GM19328 (cell line): ENCODE measurements around the gene TERT.

Experiments used
- ATAC-seq: cut with Tn5 transposase; IDR thresholded peaks from one replicate; pipeline ENCODE4 v1.9.1; 2021; ENCODE audit warnings: mild to moderate bottlenecking, moderate library complexity; ENCODE audit not compliant: unreplicated experiment

Gene TERT

DNA sequence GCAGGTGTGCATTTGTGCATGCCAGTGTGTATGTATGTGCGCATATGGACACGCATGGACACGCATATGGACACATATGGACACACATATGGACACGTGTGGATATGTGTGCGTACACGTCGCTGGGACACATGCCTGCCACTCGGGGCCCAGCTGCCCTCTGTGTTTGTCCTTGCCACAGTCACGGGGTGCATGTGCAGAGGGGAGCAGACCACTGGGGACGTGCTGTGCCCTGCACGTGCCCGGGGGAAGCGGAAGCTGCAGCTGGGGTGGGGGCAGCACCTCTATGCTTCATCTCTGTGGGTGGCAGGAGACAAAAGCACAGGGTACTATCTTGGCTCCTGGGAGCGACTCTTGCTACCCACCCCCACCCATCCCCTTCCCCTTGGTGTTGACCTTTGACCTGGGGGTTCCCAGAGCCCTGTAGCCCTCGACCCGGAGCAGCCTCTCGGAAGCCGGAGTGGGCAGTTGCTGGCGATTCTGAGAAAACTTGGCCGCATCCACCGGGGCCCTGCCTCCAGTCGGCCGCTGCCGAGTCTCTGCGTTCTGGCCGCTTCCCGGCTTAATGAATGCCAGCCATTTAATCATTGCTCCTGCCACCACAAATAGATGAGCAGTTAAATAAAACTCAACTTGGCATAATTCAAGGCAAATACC lies 72.1 kb downstream of the TERT start:
- ATAC-seq, result no peak

DNA sequence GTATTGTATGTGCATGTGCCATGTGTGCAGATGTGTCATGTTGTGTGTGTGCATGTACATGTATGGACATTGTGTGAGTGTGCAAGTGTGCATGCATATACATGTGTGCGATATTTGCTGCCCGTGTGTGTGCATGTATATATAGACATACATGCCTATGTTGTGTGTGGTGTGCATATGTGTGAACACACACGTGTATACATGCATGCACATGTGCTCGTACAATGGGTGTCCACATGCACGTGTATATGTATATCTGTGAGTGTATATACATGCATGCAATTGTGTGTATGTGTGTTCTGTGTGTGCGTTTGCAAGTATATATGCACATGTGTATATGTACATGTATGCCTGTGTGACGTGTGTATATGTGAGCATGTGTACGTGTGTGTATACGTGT lies 72.7 kb downstream of the TERT start:
- no peak for ATAC-seq

DNA sequence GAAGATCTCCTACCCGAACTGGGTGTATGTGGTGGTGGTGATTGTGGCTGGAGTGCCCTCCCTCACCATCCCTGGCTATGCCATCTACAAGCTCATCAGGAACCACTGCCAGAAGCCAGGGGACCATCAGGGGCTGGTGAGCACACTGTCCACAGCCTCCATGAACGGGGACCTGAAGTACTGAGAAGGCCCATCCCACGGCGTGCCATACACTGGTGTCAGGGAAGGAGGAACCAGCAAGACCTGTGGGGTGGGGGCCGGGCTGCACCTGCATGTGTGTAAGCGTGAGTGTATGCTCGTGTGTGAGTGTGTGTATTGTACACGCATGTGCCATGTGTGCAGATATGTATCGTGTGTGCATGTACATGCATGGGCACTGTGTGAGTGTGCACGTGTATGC lies 73.1 kb downstream of the TERT start:
- no peak for ATAC-seq

DNA sequence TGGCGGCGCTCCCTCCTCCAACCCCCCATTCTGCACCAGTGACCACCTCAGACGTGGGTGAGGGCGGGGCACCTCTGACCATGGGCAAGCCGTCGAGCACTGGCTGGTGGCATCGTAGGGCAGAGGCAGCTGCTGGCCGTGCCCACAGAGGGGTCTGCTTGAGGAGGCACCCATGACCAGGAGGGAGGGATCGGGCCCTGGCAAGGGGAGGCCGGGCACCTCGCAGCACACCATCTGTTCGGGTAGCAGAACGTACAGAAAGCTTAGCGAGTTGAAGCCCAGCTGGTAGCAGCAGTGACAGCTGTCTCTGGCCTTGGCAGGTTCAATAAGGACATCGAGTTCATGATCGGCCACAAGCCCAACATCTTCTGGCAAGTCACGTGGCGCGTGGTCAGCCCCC lies 74.0 kb downstream of the TERT start:
- ATAC-seq, result no peak

DNA sequence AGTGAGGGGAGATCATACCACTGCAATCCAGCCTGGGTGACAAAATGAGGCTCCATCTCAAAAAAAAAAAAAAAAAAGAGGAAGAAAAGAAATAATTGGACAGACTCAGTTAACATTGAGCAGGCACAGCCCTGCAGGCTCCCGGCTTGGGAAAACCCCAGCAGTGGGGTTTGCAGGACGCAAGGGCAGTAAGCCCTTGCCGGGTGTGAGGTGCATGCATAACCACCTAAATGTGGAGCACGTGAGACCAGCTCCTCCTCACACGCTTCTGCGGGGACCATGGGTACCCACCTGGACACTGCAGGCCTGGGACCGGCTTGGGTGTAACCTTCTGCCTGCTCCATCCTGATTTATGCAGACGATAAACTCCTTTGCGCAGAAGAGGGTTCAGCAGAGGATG lies 74.5 kb downstream of the TERT start:
- no peak for ATAC-seq

DNA sequence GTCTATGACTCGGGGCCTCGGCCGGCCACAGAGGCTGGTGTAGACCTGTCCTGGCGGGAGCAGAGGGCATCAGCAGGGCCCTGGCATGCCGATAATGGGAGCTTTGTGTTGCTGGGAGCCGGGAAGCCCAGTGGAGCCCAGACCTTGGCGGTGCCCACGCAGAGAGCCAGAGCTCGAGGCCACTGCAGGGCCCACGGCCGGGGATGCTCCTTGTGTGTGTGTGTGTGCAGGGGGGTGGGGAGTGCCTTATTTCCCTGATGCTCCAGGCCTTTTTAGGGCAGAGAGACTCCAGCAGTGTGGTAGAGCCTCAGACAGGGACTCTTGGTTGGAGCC lies 75.1 kb downstream of the TERT start:
- no peak for ATAC-seq

DNA sequence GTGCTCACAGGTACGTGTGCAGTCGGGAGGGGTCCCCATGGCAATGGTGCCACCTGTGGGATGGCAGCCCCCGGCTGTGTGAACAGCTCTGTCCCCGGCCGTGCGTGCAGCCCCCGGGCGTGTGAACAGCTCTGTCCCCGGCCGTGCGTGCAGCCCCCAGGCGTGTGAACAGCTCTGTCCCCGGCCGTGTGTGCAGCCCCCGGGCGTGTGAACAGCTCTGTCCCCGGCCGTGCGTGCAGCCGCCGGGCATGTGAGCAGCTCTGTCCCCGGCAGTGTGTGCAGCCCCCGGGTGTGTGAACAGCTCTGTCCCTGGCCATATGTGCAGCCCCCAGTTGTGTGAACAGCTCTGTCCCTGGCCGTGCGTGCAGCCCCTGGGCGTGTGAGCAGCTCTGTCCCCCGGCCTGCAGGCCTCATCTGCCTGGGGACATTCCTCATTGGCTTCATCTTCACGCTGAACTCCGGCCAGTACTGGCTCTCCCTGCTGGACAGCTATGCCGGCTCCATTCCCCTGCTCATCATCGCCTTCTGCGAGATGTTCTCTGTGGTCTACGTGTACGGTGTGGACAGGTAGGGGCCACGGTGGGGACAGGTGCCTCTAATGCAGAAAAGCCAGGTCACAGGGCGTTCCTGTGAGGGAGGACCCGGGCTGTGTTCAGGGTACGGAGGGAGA lies 75.6 kb downstream of the TERT start:
- ATAC-seq, result no peak

DNA sequence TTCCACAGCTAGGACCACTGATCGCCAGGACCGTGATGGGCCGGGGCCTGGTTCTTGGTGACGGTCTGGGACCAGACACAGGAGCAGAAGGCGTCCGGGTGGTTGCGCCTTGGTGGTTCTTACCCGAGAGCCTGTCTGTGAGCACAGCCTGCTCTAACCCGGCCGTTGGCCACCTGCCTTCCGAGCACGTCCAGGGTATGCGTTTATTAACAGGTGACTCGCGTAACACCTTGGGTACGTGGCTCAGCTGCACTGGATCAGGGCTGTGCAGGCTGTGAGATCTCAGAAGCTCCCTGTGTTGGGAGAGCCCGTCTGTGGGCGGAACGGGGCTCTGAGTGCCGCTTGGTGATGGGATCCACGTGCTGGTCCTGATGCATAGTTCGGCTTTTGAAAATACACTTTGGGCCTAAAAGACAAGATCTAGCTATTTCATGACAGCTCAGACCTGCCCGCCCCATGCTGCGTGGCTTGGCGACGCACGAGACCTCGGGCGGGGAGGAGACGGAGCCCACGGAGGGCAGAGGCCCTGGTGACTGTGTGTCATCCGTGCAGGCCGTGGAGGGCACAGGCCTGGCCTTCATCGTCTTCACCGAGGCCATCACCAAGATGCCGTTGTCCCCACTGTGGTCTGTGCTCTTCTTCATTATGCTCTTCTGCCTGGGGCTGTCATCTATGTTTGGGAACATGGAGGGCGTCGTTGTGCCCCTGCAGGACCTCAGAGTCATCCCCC lies 76.4 kb downstream of the TERT start:
- ATAC-seq, result no peak

DNA sequence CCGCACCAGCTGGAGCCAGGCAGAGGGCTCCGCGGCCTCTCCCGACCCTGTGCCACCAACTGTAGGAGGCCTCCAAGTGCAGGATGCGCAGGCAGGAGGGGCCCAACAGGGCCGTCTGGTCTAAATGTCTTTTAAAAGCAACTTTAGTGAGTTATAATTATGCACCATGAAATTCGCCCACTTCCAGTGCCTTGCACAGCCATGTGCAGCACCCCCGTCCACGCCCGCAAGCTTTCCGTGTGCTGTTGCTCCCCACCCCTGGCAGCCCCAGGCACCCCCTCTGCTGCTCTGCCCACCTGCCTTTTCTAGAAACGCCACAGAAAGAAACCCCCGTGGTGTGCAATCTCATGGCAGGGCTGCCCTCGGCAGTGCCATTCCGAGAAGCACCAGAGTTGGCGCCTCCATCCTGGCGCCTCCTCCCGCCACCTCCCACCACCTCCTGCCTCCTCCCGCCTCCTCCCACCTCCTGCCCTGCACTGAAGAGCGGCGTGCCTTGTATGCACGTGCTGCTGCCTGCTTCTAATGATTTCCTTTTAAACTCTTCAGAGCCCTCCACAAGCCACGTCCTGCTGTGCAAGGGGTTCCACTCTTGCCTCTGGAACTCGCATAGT lies 77.2 kb downstream of the TERT start:
- no peak for ATAC-seq

DNA sequence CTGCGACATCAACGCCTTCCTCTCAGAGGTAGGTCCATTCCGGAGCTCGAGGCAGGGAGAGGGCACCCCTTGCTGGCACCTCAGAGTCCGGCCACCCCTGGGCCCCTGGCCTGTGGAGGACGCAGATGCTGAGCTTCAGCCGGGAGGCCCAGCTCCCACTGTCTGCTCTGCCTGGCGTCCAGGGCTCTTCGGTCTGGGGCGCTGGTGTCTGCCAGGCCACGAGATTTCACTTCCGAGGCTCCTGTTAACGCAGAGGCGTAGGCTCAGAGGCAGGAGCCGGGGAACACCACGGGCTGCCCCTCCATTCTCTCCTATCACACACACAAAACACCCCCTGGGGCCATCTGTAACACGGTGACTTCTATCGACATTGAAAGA lies 78.0 kb downstream of the TERT start:
- no peak for ATAC-seq

DNA sequence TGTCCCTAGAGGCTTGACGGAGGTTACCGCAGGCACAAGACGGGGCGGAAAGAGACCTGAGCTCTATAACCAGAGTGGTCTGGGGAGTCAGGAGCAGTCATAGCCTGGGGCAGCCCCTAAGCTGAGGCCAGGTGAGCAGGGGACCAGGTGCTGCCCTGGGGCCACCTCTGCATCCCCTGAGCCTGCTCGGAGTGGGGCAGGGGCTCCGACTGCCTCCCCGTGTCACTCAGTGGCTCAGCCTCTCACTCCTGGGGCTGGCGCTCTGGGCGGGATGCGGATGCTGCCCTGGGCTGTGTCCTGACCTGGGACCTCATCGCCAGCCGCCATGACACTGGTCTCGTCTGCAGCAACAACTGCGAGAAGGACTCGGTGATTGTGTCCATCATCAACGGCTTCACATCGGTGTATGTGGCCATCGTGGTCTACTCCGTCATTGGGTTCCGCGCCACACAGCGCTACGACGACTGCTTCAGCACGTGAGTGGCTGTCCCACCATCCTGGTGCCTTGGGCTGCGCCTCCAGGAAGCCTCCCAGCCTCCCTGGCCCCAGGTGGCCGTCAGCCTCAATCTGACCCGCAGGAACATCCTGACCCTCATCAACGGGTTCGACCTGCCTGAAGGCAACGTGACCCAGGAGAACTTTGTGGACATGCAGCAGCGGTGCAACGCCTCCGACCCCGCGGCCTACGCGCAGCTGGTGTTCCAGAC lies 78.5 kb downstream of the TERT start:
- no peak for ATAC-seq

DNA sequence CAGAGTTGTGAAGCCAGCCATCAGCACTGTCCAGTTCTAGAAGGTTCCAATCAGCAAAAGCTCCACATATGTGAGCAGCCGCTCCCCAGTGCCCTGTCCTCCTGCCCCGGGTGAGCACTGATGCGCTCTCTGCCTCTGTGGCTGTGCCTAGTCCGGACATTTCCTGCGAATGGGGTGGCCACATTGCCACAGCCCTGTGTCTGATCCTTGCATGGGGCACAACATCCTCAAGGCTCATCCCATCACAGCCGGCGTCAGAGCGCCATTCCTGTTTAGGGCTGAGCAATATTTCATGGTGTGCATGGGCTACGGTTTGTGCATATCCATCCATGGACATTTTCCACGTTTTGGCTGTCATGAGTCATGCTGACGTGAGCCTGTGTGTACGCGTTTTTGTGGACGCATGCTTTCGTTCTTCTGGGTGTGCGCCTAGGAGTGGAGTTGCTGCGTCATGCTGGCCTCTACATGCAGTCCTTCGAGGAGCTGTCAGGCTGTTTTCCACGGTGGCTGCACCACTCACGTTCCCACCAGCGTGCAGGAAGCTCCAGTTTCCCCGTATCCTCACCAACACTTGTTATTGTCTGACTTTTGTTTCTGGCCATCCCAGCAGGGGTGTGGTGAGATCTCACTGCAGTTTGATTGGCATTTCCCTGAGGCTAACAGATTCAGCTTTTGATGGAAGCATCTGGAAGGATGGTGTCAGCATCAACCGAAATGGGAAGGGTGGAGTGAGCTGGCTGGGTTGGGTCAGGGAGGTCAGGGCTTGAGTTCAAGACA lies 79.4 kb downstream of the TERT start:
- no peak for ATAC-seq

DNA sequence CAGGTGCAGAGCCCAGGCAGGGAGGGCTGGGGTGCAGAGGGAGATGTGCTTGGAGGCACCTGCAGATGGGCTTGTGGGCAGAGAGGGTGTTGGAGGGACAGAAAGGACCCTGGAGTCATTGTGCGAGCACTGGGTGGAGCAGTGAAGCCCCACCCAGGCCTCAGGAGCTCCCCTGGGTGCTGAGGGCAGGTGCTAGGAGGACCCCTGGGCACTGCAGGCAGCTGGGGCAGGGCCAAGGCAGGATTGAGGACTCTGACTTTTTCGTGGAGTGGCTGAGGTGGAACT lies 80.0 kb downstream of the TERT start:
- no peak for ATAC-seq

DNA sequence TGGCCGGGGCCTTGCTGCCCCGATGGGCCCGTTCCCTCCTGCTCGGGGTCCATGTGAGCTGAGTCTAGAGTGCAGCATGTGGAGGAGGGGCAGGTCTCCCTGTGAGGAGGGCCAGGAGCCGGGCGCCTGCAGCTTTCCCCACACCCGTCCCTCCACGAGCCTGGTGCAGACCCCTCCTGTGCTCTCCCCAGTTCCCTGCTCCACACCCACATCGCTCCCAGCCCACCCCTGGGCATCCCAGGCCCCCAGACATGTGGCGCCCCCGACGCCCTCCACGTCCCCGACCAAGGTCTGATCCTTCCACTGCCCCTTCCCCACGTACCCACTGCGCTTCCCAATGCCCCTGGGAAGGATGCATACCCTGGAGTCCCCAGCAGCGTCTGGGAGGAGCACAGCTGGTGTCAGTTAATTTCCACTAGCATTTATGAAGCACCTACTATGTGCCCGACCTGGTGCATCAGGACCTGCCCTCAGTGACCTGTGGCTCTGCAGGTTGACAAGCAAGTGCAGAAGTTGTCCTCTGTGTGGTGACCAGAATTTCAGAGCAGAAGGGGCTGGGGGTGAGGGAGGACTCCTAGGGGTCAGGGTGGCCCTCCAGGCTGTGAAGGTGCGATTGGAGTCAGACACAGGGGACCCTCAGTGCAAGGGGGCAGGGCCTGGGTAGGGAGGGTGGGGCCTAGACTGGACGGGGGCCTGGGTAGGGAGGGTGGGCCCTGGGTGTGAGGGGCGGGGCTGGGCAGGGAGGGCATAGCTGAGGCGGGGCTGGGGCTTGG lies 80.5 kb downstream of the TERT start:
- no peak for ATAC-seq

DNA sequence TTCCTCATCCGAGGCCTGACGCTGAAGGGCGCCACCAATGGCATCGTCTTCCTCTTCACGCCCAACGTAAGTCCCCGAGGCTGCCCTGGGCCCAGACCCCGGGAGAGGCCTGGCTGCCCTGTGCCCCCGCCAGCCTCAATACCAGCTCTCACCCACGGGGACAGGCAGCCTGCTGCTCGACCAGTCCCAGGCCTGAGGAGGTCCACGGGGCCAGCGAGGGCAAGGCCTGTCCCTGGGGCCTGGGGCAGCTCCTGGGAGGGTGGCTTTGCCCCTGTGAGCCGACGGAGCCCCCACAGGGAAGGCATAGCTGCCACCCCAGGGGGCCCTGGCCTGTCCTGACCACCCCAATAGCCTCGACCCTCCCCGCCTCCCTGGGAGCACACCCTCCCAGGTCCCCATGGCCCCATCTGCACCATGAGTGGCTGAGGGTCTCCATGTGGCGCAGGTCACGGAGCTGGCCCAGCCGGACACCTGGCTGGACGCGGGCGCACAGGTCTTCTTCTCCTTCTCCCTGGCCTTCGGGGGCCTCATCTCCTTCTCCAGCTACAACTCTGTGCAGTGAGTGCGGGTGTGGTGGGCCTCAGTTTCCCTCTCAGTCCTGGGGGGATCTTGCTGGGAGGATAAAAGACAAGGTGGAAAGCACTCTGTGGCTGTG lies 81.2 kb downstream of the TERT start:
- no peak for ATAC-seq

DNA sequence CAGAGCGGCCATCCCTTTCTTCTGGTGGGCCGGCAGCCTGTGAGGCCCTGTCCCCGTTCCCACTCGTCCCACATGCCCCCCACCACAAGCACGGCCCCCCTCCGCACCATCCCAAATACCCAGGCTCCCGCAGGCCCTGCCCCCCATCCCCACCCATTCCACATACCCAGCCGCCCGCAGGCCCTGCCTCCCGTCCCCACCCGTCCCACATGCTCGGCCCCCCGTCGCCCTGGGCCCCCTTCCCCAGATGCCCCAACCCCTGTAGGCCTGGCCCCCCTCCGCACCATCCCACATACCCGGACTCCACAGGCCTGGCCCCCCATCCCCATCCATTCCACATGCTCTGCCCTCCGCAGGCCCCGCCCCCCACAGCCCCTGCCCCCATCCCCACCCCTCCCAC lies 82.0 kb downstream of the TERT start:
- no peak for ATAC-seq

DNA sequence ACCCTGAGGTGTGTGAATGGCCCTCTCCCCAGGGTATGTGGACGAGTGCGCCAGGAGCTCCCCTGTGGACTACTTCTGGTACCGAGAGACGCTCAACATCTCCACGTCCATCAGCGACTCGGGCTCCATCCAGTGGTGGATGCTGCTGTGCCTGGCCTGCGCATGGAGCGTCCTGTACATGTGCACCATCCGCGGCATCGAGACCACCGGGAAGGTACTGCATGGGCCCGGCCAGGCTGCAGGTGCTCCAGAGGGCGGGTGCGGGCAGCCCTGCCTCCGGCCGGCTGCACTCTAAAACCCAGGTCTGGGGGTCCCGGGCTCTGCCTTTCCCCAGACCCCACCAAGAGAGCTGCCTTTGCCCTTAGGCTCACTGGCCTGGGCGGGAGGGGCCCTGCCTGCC lies 82.6 kb downstream of the TERT start:
- no peak for ATAC-seq

DNA sequence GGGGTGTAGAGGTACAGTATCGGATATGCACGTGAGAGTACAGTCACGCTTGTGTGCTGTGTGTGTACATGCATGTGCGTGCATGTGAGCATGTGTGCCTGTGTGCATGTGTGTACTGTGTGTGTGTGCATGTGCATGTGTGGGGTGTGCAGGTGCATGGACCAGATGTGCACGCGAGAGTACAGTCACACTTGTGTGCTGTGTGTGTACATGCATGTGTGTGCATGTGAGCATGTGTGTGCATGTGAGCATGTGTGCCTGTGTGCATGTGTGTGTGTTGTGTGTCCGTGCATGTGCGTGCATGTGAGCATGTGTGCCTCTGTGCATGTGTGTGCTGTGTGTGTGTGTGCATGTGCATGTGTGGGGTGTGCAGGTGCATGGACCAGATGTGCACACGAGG lies 83.2 kb downstream of the TERT start:
- ATAC-seq, result no peak

DNA sequence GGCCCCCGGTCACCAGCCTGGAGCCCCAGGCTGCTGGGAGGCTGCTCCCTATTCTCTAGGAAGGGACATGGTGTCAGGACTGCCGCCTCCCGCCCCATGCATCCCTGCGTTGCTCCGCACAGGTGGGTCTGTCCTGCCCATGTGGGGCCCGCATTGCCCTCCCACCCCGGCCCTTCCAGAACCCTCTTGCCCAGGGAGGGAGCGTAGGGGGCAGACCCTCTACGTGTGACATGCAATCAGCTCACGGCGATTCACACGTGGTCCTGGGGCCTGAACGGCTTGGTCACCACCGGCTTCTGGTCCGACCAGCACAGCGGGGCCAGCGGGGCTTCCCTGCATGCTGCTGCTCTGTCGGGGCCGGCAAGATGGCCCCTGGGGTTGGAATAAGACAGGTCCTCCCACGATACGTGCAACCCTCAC lies 84.0 kb downstream of the TERT start:
- no peak for ATAC-seq
